HepG2 (cell line): Measurements from ENCODE around the gene RTN4. TPM values are rescaled to one million over a fixed set of nuclear protein-coding genes. Genes with fewer than 3 reads are reported as not detected.

Experiments used
- ATAC-seq: fragments of 200-7000 bp; cut with Tn5 transposase; 3 replicates; pipeline ENCODE4 v1.9.1; 2020; ENCODE audit warnings: mild to moderate bottlenecking, moderate library complexity
- BruUV-seq: library from RNA; stranded (reverse); fragments of 400-500 nt; replicated peaks from 2 replicates; lab custom pipeline; 2021; lab: Mats Ljungman, UMichigan
- CTCF ChIA-PET: fragments of 300-600 bp; formaldehyde crosslinking; extraction: SDS; loops from one replicate; lab custom pipeline; 2021; ENCODE audit warnings: low total read pairs, inconsistent platforms, low intra/inter-chr PET ratio; lab: Yijun Ruan, JAX
- POLR2A ChIA-PET: fragments of 350-600 bp; sonication (Branson Sonifier 250); formaldehyde crosslinking; loops from one replicate; lab custom pipeline; 2020; ENCODE audit warnings: antibody characterized with exemption, inconsistent platforms; lab: Yijun Ruan, JAX
- DNase-seq: peaks from one replicate; pipeline ENCODE4 v3.0.0-alpha.2; 2015; ENCODE audit warnings: low spot score
- FAIRE-seq: peaks from 3 replicates; lab custom pipeline; 2011; peaks lifted over from hg19 to GRCh38; lab: Jason Lieb, UNC
- H2AFZ ChIP-seq: one replicate; pipeline ENCODE4 v1.6.1; 2011; ENCODE audit warnings: low read length, inconsistent platforms
- H3K27ac ChIP-seq: fragments of 300-600 bp; 3 replicates; pipeline ENCODE4 v1.8.0; 2011; ENCODE audit warnings: mixed run types, mild to moderate bottlenecking, mixed read lengths, low read length, inconsistent platforms; ENCODE audit not compliant: insufficient read depth; ENCODE audit errors: extremely low read length
- H3K27me3 ChIP-seq, 2 experiments: fragments of 200-600 bp in 1 of 2; 2 replicates in 1 of 2; 3 replicates in 1 of 2; pipeline versions ENCODE4 v1.6.0 to v1.8.0; 2011; ENCODE audit warnings: low read length in 2 of 2, mild to moderate bottlenecking in 2 of 2, moderate library complexity in 2 of 2, inconsistent platforms in 1 of 2; ENCODE audit not compliant: insufficient read depth in 2 of 2, control insufficient read depth in 1 of 2
- H3K36me3 ChIP-seq, 2 experiments: fragments of 200-600 bp in 1 of 2; replicated peaks in 1 of 2; 2 replicates in 1 of 2; 3 replicates in 1 of 2; pipeline versions ENCODE4 v1.5.1 to v1.8.0; 2011; ENCODE audit warnings: low read length in 2 of 2, inconsistent platforms in 1 of 2; ENCODE audit not compliant: insufficient read depth in 2 of 2, control insufficient read depth in 1 of 2
- H3K4me1 ChIP-seq: 2 replicates; pipeline ENCODE4 v1.5.1; 2012; ENCODE audit warnings: low read length, inconsistent platforms; ENCODE audit not compliant: insufficient read depth
- H3K4me2 ChIP-seq: 2 replicates; pipeline ENCODE4 v1.6.0; 2011; ENCODE audit warnings: low read depth, low read length, inconsistent platforms
- H3K4me3 ChIP-seq, 3 experiments: fragments of 200-600 bp in 1 of 3; sonication (generic), shearing (Covaris generic) in 1 of 3; replicated peaks in 1 of 3; 2 replicates each; pipeline ENCODE4 v1.5.1; 2011 to 2016; ENCODE audit warnings: low read length in 3 of 3, inconsistent platforms in 2 of 3, low read depth in 2 of 3, mild to moderate bottlenecking in 2 of 3, control low read depth in 1 of 3, mixed read lengths in 1 of 3; ENCODE audit not compliant: insufficient read depth in 1 of 3
- H3K79me2 ChIP-seq: one replicate; pipeline ENCODE4 v1.6.1; 2011; ENCODE audit warnings: low read length, inconsistent platforms; ENCODE audit not compliant: insufficient read depth
- H3K9ac ChIP-seq: 2 replicates; pipeline ENCODE4 v1.6.0; 2011; ENCODE audit warnings: mild to moderate bottlenecking, low read depth, low read length, inconsistent platforms; ENCODE audit not compliant: insufficient read depth
- H3K9me3 ChIP-seq: 2 replicates; pipeline ENCODE4 v1.5.1; 2012; ENCODE audit warnings: mild to moderate bottlenecking, low read length
- H4K20me1 ChIP-seq: 2 replicates; pipeline ENCODE4 v1.6.0; 2011; ENCODE audit warnings: inconsistent platforms, mild to moderate bottlenecking, low read length, moderate library complexity; ENCODE audit not compliant: insufficient read depth
- KMT2A ChIP-seq: sonication (generic); formaldehyde crosslinking; IDR thresholded peaks from 2 replicates; pipeline ENCODE4 v1.4.0; 2020; ENCODE audit warnings: missing genetic modification reagents
- POLR2G ChIP-seq: fragments of 200-400 bp; formaldehyde crosslinking; IDR thresholded peaks from 2 replicates; pipeline ENCODE4 v1.6.1; 2018; ENCODE audit warnings: mild to moderate bottlenecking, low read depth, low read length, moderate library complexity
- RBM22 ChIP-seq: fragments of 200-400 bp; formaldehyde crosslinking; optimal IDR thresholded peaks from 2 replicates; pipeline ENCODE3; 2017; ENCODE audit warnings: mild to moderate bottlenecking, low read length, moderate library complexity
- ZNF3 ChIP-seq: IDR thresholded peaks from 2 replicates; pipeline ENCODE4 v1.7.0; 2017; ENCODE audit warnings: inconsistent platforms
- WGBS: methylation state at CpG from one replicate; pipeline ENCODE4 v1.1.6; 2017; ENCODE audit warnings: low lambda C conversion rate; 5-methylcytosine and 5-hydroxymethylcytosine counted together
- in situ Hi-C: cut with HindIII; loops from 2 replicates; pipeline ENCODE4 v1.10.0; 2017; ENCODE audit warnings: low pct_unique_long_range_greater_than_20kb; ENCODE audit not compliant: extremely low pct_ligation_motif_present
- intact Hi-C: fragments of 100-400 bp; cut with micrococcal nuclease; formaldehyde crosslinking; loops from one replicate; pipeline ENCODE4 v1.10.0; 2022; ENCODE audit not compliant: unreplicated experiment
- polyA plus RNA-seq, 8 experiments: library from polyadenylated mRNA; depleted of rRNA in 3 of 8; stranded (reverse) in 7 of 8; unstranded in 1 of 8; fragments of >200 nt; fragmentation: Illumina TruSeq in 4 of 8; extraction: Trizol in 4 of 8; gene quantifications; 2 replicates each; pipeline versions ENCODE4 v1.2.1 to v1.2.3, GENCODE V29; 2011 to 2016; ENCODE audit warnings: low read depth in 4 of 8, missing spikeins in 1 of 8, mixed read lengths in 1 of 8; ENCODE audit not compliant: insufficient read depth in 1 of 8
- total RNA-seq, 5 experiments: library from RNA; depleted of rRNA; stranded (reverse); fragments of >200 nt; fragmentation: Illumina TruSeq; extraction: Trizol; gene quantifications; 2 replicates each; pipeline ENCODE4 v1.2.3, GENCODE V29; 2016; ENCODE audit warnings: low read depth in 1 of 5

The RTN4 gene
- total and polyA plus RNA-seq, 2 of the 13 experiments (the other 11 are each of a cell fraction or from before 2014, with no cell fraction given), result 98.4 to 133 TPM

GRCh38 chr2:54969940-54970338 lies 80.3 kb downstream of the RTN4 start:
- H3K9me3 ChIP-seq, result no peaks in the 10 kb centered on the region
- H3K4me3 ChIP-seq, result no peak overlapping the region
- WGBS, result 95% methylated on average over 7 of the region's 7 CpGs
- no peak overlapping the region for H3K4me2 ChIP-seq
- in situ Hi-C loops, result no loop called here
- no peak overlapping the region for H3K9ac ChIP-seq
- POLR2A ChIA-PET, result no interaction called here
- no peaks in the 10 kb centered on the region for H3K27me3 ChIP-seq
- no peak overlapping the region for H3K27ac ChIP-seq
- no peaks in the 10 kb centered on the region for H3K79me2 ChIP-seq
- H4K20me1 ChIP-seq, result no peaks in the 10 kb centered on the region
- FAIRE-seq (no peak), ATAC-seq (no peak), DNase-seq (no peak)
- H3K4me1 ChIP-seq, result no peaks in the 10 kb centered on the region
- H2AFZ ChIP-seq, result no peak overlapping the region
- CTCF ChIA-PET, result no interaction called here
- peaks cover 3 to 52% of the 10 kb centered on the region in 2 experiments; a peak in 3 of 5 replicates for H3K36me3 ChIP-seq
- no peak for TF ChIP-seq ZNF3 (CRISPR knock-in tag)
- peak; percentile 55 for TF ChIP-seq RBM22
- intact Hi-C loops, result no loop called here
- BruUV-seq, result no TSS peak

- no peaks in the 10 kb centered on the region for H4K20me1 ChIP-seq
- CTCF ChIA-PET, result no interaction called here
Observed at GRCh38 chr2:54969295-54969939, 80.8 kb downstream of the RTN4 start.

More at GRCh38 chr2:54969295-54969939, 80.8 kb downstream of the RTN4 start:
- no peak overlapping the region for H3K9ac ChIP-seq
- intact Hi-C loops, result no loop called here
- no peak for FAIRE-seq
- no peak overlapping the region for H3K4me2 ChIP-seq
- H3K4me3 ChIP-seq, result no peak overlapping the region
- no peaks in the 10 kb centered on the region for H3K79me2 ChIP-seq
- peaks cover 3 to 48% of the 10 kb centered on the region in 2 experiments; a peak in 3 of 5 replicates for H3K36me3 ChIP-seq
- H3K4me1 ChIP-seq, result no peaks in the 10 kb centered on the region
- no peak overlapping the region for H3K27ac ChIP-seq
- BruUV-seq, result no TSS peak
- in situ Hi-C loops, result no loop called here
- no peak overlapping the region for H2AFZ ChIP-seq
- POLR2A ChIA-PET, result no interaction called here
- no peak for DNase-seq
- H3K9me3 ChIP-seq, result no peaks in the 10 kb centered on the region
- no peak for ATAC-seq
- no peaks in the 10 kb centered on the region for H3K27me3 ChIP-seq
- TF ChIP-seq KMT2A (CRISPR knock-in tag), result no peak
- TF ChIP-seq POLR2G, result 0 out of 2 replicates have a peak, but pooled peaks have one; percentile 14
- 90% methylated on average over 4 of the region's 4 CpGs for WGBS
